GM10847 (cell line): ENCODE data around the gene PRPH.
A peak's percentile ranks its signal among the peaks of the same experiment; 100 is the strongest.

Experiments used
- POLR2A ChIP-seq: IDR thresholded peaks from 2 replicates; pipeline ENCODE4 v1.6.1; 2011; ENCODE audit not compliant: insufficient read length; ENCODE audit errors: extremely low read depth

Gene PRPH

DNA sequence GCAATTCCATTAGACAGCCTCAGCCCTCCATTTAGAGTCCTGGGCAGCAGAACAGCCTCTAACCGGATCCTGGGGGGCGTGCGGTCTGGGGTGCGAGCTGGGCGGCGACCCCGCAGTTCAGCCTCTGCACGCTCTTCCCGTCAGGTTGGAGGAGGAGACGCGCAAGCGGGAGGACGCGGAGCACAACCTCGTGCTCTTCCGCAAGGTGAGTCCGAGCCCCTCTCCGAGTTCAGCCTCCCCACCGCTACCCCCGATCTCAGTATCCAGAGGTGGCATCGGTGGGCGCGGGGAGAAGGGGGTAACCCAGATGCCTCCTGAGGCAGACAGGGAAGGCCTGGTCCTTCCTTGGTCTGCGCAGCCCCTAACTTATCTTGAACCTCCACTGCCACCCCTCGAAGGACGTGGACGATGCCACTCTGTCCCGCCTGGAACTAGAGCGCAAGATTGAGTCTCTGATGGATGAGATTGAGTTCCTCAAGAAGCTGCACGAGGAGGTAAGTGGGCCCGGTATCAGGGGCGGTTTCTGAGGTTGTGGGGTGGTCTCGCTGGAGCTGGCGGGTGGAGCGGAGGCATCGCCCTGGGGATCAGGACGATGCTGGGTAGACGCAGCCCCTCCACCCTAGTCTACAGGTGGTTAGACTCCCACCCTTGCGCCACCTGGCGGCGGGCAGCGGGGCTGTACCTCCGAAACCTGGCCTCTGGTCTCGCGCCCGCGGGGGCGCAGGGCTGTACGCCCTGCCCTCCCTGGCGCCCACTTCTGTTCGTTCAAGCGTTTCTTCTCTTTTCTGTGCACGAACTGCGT lies 1.3 kb downstream of the PRPH start:
- no peak for TF ChIP-seq POLR2A

DNA sequence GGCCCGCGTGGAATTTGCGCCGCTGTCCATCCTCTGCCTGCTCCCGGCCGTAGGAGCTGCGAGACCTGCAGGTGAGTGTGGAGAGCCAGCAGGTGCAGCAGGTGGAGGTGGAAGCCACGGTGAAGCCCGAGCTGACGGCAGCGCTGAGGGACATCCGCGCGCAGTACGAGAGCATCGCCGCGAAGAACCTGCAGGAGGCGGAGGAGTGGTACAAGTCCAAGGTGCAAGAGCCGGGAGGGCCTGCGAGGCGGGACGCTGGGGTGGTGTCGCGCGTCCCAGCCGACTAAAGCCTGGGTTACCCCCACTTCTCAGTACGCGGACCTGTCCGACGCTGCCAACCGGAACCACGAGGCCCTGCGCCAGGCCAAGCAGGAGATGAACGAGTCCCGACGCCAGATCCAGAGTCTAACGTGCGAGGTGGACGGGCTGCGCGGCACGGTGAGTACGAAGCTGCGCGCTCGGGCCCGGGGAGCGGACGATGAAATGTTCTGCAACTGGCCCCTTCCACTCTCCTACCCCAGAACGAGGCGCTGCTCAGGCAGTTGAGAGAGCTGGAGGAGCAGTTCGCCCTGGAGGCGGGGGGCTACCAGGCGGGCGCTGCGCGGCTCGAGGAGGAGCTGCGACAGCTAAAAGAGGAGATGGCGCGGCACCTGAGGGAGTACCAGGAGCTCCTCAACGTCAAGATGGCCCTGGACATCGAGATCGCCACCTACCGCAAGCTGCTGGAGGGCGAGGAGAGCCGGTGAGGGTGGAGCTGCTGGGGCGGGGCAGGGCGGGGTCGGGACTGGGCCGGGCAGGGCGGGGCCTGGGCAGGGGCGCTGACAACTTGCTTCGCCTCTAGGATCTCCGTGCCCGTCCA lies 2.1 kb downstream of the PRPH start:
- TF ChIP-seq POLR2A: no peak

DNA sequence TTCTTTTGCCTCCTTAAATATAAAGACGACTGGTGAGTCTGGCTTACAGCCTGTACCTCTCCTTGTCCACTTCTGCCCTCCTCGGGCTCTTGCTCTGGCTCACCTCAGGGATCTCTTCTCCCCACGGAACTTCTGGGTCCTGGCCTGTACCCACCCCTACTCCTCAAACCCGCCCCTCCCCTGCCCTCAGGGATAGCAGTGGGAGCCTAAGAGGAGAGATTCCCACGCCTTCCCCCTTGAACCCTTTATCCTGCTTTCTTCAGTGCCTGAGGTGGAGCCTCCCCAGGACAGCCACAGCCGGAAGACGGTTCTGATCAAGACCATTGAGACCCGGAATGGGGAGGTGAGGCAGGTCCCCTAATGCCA lies 2.7 kb downstream of the PRPH start:
- TF ChIP-seq POLR2A: no peak

DNA sequence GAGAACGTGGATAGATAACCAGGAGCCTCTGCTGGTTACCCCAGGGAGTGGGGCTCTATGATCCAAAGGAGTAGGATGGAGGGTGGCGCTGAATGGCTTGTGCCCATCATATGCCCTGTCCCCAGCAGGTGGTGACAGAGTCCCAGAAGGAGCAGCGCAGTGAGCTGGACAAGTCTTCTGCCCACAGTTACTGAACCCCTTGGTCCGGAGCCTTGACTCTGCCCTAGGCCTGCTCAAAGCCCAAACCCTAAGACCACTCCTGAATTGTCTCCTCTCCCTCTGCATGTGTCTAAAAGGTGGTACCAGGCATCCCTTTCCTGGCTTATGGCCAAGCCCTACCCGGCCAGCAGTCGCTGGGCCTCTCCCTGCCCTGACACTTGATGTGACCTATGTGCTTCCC lies 3.2 kb downstream of the PRPH start:
- no peak for TF ChIP-seq POLR2A

DNA sequence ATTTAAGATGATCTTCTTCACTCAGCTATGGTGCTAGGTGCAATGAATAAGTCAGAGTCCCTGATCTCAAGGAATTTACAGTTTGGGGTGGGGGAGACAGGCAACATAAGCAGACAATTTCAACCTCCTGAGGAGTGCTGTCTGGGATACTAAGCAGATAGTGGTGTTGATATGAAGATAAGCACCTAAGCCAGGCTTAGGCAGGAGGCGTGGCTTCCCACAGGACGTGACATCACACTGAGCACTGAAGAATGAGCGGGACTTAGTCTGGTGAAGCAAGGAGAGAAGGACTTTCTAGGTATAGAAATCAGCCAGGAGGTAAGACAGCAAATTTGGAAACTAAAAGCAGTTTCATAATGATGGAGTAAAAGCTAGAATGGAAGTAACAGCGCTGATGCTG lies 6.8 kb downstream of the PRPH start:
- TF ChIP-seq POLR2A: no peak

DNA sequence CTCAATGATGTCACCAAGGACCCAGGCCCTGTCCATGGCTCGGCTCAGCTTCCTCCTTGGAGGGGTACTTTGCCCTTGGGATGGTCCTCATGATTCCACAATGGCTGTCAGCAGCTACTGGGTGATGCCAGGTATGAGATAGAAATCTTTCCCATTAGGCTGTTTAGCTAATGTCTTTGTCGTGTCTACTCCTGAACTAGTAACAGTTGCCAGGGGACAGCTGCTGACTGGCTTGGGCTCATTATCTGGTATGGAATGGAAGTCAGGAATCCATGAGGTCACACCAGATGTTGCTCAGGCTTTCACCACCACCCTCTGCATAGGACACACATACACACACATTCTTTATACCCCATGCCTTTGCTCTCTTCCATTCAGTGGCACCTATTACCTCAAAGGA lies 9.2 kb downstream of the PRPH start:
- no peak for TF ChIP-seq POLR2A

DNA sequence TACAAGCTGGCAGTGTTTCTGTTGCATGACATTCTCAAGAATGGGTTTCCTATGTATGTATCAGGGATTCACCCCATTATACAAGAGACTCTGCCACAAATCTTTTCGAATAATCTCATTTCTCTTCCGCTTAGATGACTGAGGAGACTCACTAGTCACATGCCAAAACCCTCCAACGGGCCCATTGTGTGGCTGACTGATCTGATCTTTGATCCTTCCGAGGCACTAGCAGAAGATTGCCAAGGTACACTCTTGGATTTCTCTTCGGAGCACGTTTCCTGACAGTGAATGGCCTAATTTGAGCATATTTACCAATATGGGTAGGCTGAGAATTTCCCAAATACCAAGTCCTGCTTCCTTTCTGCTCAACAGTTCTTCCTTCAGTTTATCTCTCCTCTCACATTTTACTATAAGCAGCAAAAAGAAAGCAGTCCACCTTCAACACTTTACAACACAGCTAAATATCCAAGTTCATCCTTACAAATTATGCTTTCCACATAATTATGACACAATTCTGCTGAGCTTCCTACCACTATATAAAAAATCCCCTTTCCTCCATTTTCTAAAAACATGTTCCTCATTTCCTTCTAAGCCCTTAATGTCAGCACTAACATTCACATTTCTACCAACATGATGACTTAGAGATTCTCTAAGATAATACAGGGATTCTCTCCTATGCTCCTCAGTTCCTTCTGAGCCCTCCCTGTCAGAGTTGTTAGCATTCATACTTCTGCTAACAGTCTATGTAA lies 11.0 kb downstream of the PRPH start:
- TF ChIP-seq POLR2A: no peak

DNA sequence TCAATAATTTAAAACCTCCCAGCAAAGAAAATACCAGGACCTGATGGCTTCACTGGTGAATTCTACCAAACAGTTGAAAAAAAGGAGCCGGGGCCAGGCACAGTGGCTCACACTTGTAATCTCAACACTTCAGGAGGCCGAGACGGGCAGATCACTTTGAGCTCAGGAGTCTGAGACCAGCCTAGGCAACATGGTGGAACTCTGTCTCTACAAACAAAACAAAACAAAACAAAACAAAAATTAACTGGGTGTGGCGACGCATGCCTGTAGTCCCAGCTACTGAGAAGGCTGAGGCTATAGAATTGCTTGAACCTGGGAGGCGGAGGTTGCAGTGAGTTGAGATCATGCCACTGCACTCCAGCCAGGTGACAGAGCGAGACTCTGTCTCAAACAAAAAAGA lies 14.4 kb downstream of the PRPH start:
- no peak for TF ChIP-seq POLR2A

DNA sequence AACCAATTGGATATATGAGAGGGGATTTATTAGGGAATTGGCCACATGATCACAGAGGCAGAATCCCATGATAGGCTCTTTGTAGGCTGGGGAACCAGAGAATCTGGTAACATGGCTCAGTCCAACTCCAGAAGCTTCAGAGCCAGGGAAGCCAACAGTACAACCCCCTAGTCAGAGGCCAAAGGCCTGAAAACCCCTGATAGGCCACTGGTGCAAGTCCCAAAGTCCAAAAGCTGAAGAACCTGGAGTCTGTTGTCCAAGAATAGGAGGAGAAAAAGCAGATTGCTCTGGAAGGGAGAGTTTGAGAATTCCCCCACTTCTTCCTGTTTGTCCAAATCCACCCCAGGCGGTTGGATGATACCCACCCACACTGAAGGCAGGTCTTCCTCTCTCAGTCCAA lies 19.9 kb downstream of the PRPH start:
- TF ChIP-seq POLR2A: no peak

DNA sequence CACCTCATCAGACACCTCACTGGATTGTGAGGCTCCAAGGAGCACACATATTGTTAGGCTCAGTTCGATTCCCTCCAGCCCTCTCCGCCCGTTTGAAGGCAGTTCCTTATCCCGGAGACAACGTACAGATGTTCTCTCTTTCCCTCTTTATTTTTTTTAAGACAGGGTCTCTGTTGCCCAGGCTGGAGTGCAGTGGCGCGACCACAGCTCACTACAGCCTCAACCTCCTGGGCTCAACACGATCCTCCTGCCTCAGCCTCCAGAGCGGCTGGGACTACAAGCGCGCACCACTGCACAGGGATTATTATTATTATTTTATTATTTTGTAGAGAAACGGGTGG lies 27.4 kb downstream of the PRPH start:
- no peak for TF ChIP-seq POLR2A

DNA sequence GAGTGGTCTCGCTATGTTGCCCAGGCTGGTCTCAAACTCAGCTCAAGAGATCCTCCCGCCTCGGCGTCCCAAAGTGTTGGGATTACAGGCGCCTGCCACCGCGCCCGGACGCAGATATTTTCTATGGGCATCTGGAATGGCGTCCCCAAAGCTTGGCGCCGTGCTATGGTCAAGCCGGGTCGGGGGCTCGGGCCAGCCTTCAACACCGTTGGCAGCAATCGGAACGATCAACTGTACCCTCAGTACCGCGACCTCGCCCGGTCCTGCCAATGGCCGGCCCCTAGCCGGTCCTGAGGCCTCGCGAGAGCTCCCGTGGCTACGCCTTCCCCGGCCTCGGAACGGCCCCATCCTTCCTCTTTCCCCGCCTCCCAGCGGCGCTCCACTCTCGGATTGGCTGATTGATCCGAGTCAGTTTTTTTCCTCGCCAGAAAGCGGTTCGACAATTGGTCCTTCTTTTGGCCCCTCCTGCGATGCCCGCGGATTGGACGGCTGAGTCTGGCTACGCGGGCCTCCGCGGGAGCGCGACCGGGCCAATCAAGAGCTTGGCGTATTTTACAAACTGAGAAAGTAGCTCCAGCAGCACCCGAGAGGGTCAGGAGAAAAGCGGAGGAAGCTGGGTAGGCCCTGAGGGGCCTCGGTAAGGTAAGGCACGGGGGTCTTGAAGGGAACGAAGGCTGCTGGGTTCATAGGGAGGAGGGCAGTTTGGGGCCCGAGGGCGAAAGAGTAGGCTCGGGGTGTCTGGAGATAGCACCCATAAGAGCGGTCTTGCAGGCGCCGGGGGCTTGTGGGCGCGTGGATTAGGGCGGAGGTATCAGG lies 28.0 kb downstream of the PRPH start, which contains the start of gene TROAP:
Gene TROAP (plus strand): TSS at position 548 of the 816 bp plus-strand sequence. CDS start 354 bp downstream, outside the sequence.
- peak; percentile 83 for TF ChIP-seq POLR2A

DNA sequence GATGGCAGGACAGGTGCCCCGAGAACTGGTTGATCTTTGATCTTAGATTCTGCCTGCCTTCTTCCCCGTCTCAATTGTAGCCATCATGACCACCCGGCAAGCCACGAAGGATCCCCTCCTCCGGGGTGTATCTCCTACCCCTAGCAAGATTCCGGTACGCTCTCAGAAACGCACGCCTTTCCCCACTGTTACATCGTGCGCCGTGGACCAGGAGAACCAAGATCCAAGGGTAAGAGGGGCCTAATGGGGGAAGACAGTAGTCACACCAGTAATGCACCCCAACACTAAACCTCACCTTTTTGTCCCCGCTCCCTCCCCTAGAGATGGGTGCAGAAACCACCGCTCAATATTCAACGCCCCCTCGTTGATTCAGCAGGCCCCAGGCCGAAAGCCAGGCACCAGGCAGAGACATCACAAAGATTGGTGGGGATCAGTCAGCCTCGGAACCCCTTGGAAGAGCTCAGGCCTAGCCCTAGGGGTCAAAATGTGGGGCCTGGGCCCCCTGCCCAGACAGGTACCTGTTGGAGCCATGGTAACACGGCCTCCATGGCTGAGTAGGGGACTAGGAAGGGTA lies 28.7 kb downstream of the PRPH start:
- TF ChIP-seq POLR2A: no peak

DNA sequence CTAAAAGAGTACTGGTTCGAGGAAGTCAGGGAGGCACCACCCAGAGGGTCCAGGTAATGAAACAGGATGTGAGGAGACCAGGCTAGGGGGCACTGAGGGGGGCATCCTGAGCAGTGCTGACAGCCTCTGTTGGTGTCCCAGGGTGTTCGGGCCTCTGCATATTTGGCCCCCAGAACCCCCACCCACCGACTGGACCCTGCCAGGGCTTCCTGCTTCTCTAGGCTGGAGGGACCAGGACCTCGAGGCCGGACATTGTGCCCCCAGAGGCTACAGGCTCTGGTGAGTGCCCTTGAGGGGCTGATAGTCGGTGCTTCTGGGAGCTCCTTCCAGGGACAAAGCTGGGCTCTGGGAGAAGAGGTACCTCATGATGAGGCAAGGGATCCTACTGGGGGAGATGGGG lies 30.7 kb downstream of the PRPH start:
- TF ChIP-seq POLR2A: no peak

DNA sequence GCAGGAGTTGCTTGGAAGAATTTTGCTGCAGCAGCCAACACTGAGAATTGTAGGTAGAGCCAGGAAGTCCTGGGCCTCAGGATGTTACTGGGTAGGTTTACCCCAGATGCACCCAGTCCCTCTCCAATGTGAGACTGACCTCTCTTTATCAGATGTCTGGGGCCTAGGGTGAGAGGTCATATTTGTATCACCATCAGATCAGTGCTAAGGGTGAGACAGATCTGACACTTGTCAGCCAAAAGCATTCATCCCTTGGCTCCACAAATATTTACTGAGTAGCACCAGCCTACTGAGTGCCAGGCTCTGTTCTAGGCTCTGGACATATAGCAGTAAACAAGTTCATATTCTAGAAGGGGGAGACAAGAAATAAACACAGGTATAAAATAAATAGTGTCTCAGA lies 32.4 kb downstream of the PRPH start:
- no peak for TF ChIP-seq POLR2A

DNA sequence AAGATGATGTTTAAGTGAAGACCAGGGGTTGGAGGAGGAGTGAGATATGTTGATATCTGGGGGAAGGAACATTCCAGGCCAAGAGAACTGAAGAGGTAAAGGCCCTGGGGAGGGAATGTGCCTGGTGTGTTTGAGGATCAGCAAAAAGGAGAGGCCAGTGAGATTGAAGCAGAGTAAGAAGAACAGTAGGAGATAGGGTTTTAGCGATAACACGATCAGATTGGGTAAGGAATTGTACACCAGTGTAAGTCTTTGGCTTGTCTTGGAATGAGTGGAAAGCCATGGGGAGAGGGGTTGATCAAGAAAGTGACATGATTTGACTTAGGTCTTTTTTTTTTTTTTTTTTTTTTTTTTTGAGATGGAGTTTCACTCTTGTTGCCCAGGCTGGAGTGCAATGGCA lies 32.9 kb downstream of the PRPH start:
- no peak for TF ChIP-seq POLR2A
